Erythroblast (primary cell): Measurements from ENCODE around the gene FUS.

Experiments used
- GATA1 ChIP-seq: IDR thresholded peaks from 2 replicates; pipeline ENCODE4 v1.6.1; 2011; ENCODE audit warnings: low read depth, mild to moderate bottlenecking, control low read depth, low read length, moderate library complexity
- POLR2A ChIP-seq: IDR thresholded peaks from 2 replicates; pipeline ENCODE4 v1.6.1; 2011; ENCODE audit warnings: mild to moderate bottlenecking, low read length

GRCh38 chr16:31134625-31135534 lies 45.1 kb upstream of the FUS start:
- no peak for TF ChIP-seq POLR2A
- no peak for TF ChIP-seq GATA1
